ENCODE results near the gene MAP2K3. TPM values are rescaled to one million over a fixed set of nuclear protein-coding genes. Genes with fewer than 3 reads are reported as not detected.

The MAP2K3 gene
- total RNA-seq, 1 donor from 2014 or later: 294 TPM

DNA sequence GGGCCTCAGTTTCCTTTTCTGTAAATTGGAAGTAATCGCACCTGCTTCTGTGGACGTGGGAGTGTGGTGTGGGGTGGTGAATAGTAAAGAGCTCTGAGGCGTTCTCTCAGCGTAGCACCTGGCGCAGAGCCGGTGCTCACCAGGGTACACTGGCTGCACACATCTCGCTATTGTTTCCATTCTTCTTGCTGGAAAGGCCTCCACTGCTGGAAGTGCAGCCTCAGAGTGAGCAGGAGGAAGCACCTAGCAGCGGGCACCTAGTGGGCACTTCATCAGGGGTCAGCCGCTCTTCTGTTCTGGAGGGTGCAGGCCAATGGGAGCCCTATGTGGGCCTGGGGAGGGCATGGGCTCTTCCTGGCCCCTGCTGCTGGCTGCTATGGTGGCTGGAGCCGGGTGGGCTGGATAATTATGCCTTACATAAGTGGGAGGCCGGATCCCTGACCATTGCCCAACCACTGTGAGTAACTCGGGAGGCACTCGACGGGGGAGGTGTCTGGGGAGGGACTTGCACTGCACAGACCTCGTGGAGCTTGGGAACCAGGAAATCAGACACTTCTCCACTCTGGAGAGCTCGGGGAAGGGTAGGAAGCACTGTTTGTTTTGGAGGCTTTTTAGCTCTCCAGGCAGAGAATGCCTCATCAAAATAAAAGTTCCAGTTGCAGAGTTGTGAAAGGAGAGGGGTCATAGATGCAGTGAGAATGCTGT is 1.7 kb downstream of the MAP2K3 start:
- peak overlapping the region; percentile 95 to 97 for H3K27ac ChIP-seq
- H3K9me3 ChIP-seq: no peaks in the 10 kb centered on the region
- peak overlapping the region; percentile 91 to 94 for H3K4me3 ChIP-seq
- peaks cover 33 to 55% of the 10 kb centered on the region in 2 donors for H3K4me1 ChIP-seq
- intact Hi-C loops (cut with DNase I): loop anchor here (1.0 to 2.0 kb wide), 3 partner anchors 25 to 244 kb away; partner anchors contain the start of gene TMEM11
- no peaks in the 10 kb centered on the region for H3K27me3 ChIP-seq
- DNase-seq (ENCODE audit: low spot score in 2 of 2): peak; percentile 95 to 99
- TF ChIP-seq, protein P1, sequence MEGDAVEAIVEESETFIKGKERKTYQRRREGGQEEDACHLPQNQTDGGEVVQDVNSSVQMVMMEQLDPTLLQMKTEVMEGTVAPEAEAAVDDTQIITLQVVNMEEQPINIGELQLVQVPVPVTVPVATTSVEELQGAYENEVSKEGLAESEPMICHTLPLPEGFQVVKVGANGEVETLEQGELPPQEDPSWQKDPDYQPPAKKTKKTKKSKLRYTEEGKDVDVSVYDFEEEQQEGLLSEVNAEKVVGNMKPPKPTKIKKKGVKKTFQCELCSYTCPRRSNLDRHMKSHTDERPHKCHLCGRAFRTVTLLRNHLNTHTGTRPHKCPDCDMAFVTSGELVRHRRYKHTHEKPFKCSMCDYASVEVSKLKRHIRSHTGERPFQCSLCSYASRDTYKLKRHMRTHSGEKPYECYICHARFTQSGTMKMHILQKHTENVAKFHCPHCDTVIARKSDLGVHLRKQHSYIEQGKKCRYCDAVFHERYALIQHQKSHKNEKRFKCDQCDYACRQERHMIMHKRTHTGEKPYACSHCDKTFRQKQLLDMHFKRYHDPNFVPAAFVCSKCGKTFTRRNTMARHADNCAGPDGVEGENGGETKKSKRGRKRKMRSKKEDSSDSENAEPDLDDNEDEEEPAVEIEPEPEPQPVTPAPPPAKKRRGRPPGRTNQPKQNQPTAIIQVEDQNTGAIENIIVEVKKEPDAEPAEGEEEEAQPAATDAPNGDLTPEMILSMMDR (IDR thresholded peaks at IDR 0.05): peak in 1 of 3 experiments; percentile 7
- no peaks in the 10 kb centered on the region for H3K36me3 ChIP-seq

DNA sequence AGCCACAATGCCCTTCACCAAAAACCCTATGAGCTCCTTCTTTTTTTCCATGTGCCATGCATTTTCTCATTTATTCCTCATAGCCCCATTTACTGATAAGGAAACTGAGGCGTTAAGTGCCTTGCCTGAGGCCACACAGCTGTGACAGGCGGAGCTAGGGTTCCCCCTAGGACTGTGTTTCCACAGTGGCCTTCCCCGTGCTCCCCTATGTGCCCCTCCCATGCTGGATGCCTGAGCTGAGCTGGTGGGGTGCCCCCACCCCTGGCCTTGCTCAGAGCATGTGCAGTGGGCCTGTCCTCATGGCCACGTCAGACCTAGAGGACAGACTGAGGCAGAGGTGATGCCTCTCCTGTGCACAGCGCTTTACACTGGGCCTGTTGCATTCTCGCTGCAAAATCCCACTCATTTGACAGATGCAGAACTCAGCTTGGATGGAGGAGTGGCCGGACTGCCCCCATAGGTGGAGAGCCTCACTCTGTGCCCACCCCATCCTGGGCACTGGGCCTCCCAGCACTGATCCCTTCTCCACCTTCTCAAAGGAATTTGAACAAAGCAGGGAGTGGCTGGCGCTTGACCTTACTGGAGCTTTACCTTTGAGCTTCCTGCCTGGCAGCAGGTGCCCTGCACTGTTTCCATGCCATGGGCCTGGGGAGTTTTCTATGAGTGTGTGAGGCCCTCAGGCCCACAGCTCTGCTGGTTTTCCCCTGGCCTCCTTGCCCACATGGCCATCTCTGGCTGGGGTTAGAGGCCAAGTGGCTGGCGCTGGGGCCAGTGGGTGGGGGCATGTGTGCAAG is 2.6 kb downstream of the MAP2K3 start:
- peaks cover 33 to 51% of the 10 kb centered on the region in 2 donors for H3K4me1 ChIP-seq
- H3K9me3 ChIP-seq: no peaks in the 10 kb centered on the region
- DNase-seq (ENCODE audit: low spot score in 2 of 2): no peak
- peak overlapping the region; percentile 91 to 94 for H3K4me3 ChIP-seq
- peaks cover 0 to 6% of the 10 kb centered on the region in 2 donors for H3K36me3 ChIP-seq
- intact Hi-C loops (cut with DNase I): loop anchor here (1.0 to 2.0 kb wide), 3 partner anchors 24 to 245 kb away; partner anchors contain the start of gene TMEM11
- TF ChIP-seq, protein P1 (IDR thresholded peaks at IDR 0.05): no peak
- no peaks in the 10 kb centered on the region for H3K27me3 ChIP-seq
- H3K27ac ChIP-seq: peak overlapping the region; percentile 95 to 97

DNA sequence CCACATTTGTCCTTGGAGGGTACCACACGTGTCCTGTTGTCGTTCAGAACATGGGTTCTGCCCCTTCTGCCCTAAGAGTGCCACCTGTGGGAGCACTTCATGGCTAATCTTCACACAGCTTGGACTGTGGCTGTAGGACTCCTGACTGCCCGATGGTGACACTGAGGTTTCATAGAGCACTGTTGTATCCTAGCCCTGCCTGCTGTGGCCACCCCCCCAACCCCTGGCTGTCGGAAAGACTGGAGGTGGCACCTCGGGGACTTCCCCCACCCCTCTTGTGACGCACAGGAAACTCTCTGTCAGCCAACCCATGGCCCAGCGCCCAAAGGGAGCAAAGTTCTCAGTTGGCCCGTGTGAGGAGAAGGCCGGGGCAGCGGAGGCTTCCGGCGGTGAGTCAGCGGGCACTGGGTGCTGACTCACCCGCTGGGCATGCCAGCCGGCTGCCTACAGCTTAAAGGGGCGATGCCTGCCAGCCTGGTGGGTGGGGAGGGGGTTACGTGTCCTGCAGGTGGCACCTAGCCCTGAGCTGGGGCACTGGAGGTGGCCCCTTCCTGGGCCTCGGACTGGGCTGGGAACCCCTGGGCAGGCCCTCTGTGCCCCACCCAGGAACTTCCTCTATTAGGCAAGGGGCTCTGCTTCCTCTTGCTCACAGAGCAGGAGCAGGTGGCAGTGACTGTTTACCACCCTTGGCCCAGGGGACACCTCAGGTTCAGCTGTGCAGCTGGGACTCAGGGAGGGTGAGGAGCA is 3.4 kb downstream of the MAP2K3 start:
- H3K4me1 ChIP-seq: peaks cover 28 to 47% of the 10 kb centered on the region in 2 donors
- H3K27ac ChIP-seq: peak overlapping the region; percentile 95 to 97
- DNase-seq (ENCODE audit: low spot score in 2 of 2): peak; percentile 96 to 100
- no peaks in the 10 kb centered on the region for H3K27me3 ChIP-seq
- intact Hi-C loops (cut with DNase I): loop anchor here (2.0 kb wide), 1 partner anchor 23 kb away; no protein-coding TSS in a partner anchor
- no peaks in the 10 kb centered on the region for H3K9me3 ChIP-seq
- H3K36me3 ChIP-seq: peaks cover 0 to 9% of the 10 kb centered on the region in 2 donors
- peak overlapping the region; percentile 91 to 94 for H3K4me3 ChIP-seq
- TF ChIP-seq, protein P1 (IDR thresholded peaks at IDR 0.05): peak in 1 of 3 experiments; percentile 7

DNA sequence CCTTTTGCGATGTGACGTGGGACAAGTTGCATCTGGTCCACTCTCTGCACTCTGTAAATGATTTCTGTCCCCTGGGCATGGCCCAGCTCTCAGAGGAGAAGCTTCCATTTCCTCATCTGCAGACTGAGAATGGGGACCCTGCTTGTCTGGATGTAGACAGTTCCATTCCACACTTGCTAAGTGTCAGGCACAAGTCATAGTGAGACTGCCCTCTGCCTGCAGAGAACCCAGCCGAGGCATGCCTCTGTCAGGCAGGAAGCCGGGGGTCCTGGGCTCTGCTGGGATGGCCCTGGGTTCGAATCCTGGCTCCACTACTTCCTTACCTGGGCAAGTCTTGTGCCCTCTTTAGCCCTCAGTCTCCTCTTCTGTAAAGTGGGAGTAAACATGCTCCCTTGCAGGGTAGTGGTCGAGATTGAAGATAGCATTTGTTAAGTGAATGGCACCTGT is 4.1 kb downstream of the MAP2K3 start:
- Histone ChIP-seq H3K27ac (peak overlapping the region; percentile 95 to 97), H3K36me3 (peaks cover 0 to 9% of the 10 kb centered on the region in 2 donors), H3K4me3 (peak overlapping the region; percentile 42 to 94), H3K9me3 (no peaks in the 10 kb centered on the region), H3K27me3 (no peaks in the 10 kb centered on the region), H3K4me1 (peaks cover 26 to 40% of the 10 kb centered on the region in 2 donors)
- peak in 1 of 2 donors; percentile 71 for DNase-seq (ENCODE audit: low spot score in 2 of 2)
- intact Hi-C loops (cut with DNase I): no loop called here
- TF ChIP-seq, protein P1 (IDR thresholded peaks at IDR 0.05): peak in 1 of 3 experiments; percentile 21

Measured in ascending aorta (tissue), 2 donors.